ENCODE data around the gene SETBP1.

Gene SETBP1

GRCh38 chr18:45102863-45103262 is 422.2 kb downstream of the SETBP1 start:
- Histone ChIP-seq H3K4me2 (ENCODE audit: low read length) (peak overlapping the region; percentile 41), H3K36me3 (ENCODE audit: insufficient read depth, low read length) (no peaks in the 10 kb centered on the region), H3K4me3 (ENCODE audit: low read depth, low read length, poor library complexity, severe bottlenecking) (no peak overlapping the region), H3K79me2 (ENCODE audit: insufficient read depth, low read length) (no peaks in the 10 kb centered on the region), H4K20me1 (ENCODE audit: insufficient read depth, low read length) (no peaks in the 10 kb centered on the region), H3F3A (ENCODE audit: insufficient read depth, low read length) (peaks cover 9% of the 10 kb centered on the region), H3K9ac (ENCODE audit: low read length) (peak overlapping the region; percentile 45; the same call in 1 of the 2 replicates), H3K9me3 (ENCODE audit: low read length) (no peaks in the 10 kb centered on the region), H2AFZ (ENCODE audit: low read length) (no peak overlapping the region), H3K4me1 (ENCODE audit: insufficient read depth, low read length, severe bottlenecking) (peaks cover 66% of the 10 kb centered on the region), H3K27ac (ENCODE audit: low read depth, low read length, poor library complexity, severe bottlenecking) (peak overlapping the region; percentile 94), H3K9me2 (ENCODE audit: low read depth, low read length) (no peaks in the 10 kb centered on the region), H3K27me3 (ENCODE audit: insufficient read depth, low read length) (no peaks in the 10 kb centered on the region)
- TF ChIP-seq CTCF (IDR thresholded peaks at IDR 0.05; ENCODE audit: low read length) (no peak), EZH2 (IDR thresholded peaks at IDR 0.05; ENCODE audit: borderline replicate concordance, low read length) (no peak)

- peak overlapping the region; percentile 41 for H3K4me2 ChIP-seq (ENCODE audit: low read length)
- no peaks in the 10 kb centered on the region for H3K27me3 ChIP-seq (ENCODE audit: insufficient read depth, low read length)
- H3K79me2 ChIP-seq (ENCODE audit: insufficient read depth, low read length): no peaks in the 10 kb centered on the region
- H3K9me3 ChIP-seq (ENCODE audit: low read length): no peaks in the 10 kb centered on the region
- H3K4me1 ChIP-seq (ENCODE audit: insufficient read depth, low read length, severe bottlenecking): peaks cover 66% of the 10 kb centered on the region
- peak overlapping the region; percentile 94 for H3K27ac ChIP-seq (ENCODE audit: low read depth, low read length, poor library complexity, severe bottlenecking)
- TF ChIP-seq CTCF (IDR thresholded peaks at IDR 0.05; ENCODE audit: low read length): no peak
- no peak for TF ChIP-seq EZH2 (IDR thresholded peaks at IDR 0.05; ENCODE audit: borderline replicate concordance, low read length)
- H4K20me1 ChIP-seq (ENCODE audit: insufficient read depth, low read length): no peaks in the 10 kb centered on the region
- H3K9me2 ChIP-seq (ENCODE audit: low read depth, low read length): no peaks in the 10 kb centered on the region
- H3K4me3 ChIP-seq (ENCODE audit: low read depth, low read length, poor library complexity, severe bottlenecking): no peak overlapping the region
- H2AFZ ChIP-seq (ENCODE audit: low read length): no peak overlapping the region
- peaks cover 9% of the 10 kb centered on the region for H3F3A ChIP-seq (ENCODE audit: insufficient read depth, low read length)
- no peaks in the 10 kb centered on the region for H3K36me3 ChIP-seq (ENCODE audit: insufficient read depth, low read length)
- H3K9ac ChIP-seq (ENCODE audit: low read length): peak overlapping the region; percentile 45; the same call in 1 of the 2 replicates
These were observed 422.8 kb downstream of the SETBP1 start for GRCh38 chr18:45103319-45104048.

GRCh38 chr18:45104049-45104395 is 423.3 kb downstream of the SETBP1 start:
- peak overlapping the region; percentile 94 for H3K27ac ChIP-seq (ENCODE audit: low read depth, low read length, poor library complexity, severe bottlenecking)
- no peaks in the 10 kb centered on the region for H3K36me3 ChIP-seq (ENCODE audit: insufficient read depth, low read length)
- H2AFZ ChIP-seq (ENCODE audit: low read length): no peak overlapping the region
- peak overlapping the region; percentile 41 for H3K4me2 ChIP-seq (ENCODE audit: low read length)
- H3K4me1 ChIP-seq (ENCODE audit: insufficient read depth, low read length, severe bottlenecking): peaks cover 66% of the 10 kb centered on the region
- H3K9me3 ChIP-seq (ENCODE audit: low read length): no peaks in the 10 kb centered on the region
- H3K79me2 ChIP-seq (ENCODE audit: insufficient read depth, low read length): no peaks in the 10 kb centered on the region
- no peaks in the 10 kb centered on the region for H3K9me2 ChIP-seq (ENCODE audit: low read depth, low read length)
- no peak overlapping the region for H3K4me3 ChIP-seq (ENCODE audit: low read depth, low read length, poor library complexity, severe bottlenecking)
- peaks cover 9% of the 10 kb centered on the region for H3F3A ChIP-seq (ENCODE audit: insufficient read depth, low read length)
- no peaks in the 10 kb centered on the region for H3K27me3 ChIP-seq (ENCODE audit: insufficient read depth, low read length)
- H4K20me1 ChIP-seq (ENCODE audit: insufficient read depth, low read length): no peaks in the 10 kb centered on the region
- peak overlapping the region; percentile 24; the same call in 1 of the 2 replicates for H3K9ac ChIP-seq (ENCODE audit: low read length)
- TF ChIP-seq CTCF (IDR thresholded peaks at IDR 0.05; ENCODE audit: low read length) (no peak), EZH2 (IDR thresholded peaks at IDR 0.05; ENCODE audit: borderline replicate concordance, low read length) (no peak)
